ENCODE data around the gene BICDL2.

The BICDL2 gene

DNA sequence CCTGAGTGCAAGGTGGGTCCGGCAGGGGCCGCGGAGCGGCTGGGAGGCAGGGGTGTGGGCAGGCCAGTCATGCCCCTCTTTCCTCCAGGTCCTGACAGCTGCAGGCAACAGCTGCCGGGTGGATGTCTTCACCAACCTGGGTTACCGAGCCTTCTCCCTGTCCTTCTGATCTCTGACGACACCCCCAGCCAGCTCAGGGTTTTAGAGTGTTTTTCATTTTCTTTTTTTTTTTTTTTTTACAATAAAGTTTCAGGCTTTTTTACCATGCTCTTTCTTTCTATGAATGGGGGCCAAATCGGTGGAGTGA lies 9.3 kb downstream of the BICDL2 start (continued):
- TF ChIP-seq ZEB2 (tag by site-specific recombination; IDR thresholded peaks at IDR 0.05) = no peak
- TF ChIP-seq MZF1 (tag by site-specific recombination; IDR thresholded peaks at IDR 0.05; ENCODE audit: borderline replicate concordance) = no peak
- TF ChIP-seq, protein P1, sequence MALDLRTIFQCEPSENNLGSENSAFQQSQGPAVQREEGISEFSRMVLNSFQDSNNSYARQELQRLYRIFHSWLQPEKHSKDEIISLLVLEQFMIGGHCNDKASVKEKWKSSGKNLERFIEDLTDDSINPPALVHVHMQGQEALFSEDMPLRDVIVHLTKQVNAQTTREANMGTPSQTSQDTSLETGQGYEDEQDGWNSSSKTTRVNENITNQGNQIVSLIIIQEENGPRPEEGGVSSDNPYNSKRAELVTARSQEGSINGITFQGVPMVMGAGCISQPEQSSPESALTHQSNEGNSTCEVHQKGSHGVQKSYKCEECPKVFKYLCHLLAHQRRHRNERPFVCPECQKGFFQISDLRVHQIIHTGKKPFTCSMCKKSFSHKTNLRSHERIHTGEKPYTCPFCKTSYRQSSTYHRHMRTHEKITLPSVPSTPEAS (tag by site-specific recombination; IDR thresholded peaks at IDR 0.05) = no peak

DNA sequence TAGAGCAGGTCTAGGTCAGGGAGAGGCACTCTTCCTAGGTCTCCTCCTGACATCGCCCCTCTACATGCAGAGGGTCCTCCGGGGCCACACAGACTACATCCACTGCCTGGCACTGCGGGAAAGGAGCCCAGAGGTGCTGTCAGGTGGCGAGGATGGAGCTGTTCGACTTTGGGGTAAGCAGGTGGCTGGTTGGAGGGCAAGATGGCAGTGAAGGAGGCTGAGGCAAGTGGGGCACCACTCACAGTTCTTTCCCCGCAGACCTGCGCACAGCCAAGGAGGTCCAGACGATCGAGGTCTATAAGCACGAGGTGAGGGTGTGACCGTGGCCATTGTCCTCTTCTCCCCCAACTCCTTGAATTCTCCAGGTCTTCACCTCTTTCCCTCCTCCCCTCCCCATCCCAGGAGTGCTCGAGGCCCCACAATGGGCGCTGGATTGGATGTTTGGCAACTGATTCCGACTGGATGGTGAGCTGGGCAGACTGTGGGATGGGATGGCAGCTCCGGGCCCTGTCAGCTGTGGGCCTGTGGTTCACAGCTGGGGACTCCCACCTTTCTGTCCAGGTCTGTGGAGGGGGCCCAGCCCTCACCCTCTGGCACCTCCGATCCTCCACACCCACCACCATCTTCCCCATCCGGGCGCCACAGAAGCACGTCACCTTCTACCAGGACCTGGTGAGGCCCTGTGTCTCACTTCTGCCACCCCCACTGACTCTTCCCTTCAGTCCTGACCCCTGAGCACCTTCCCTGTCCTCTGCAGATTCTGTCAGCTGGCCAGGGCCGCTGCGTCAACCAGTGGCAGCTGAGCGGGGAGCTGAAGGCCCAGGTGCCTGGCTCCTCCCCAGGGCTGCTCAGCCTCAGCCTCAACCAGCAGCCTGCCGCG lies 9.9 kb downstream of the BICDL2 start:
- H3K4me3 ChIP-seq (ENCODE audit: low read depth, low read length) = no peak overlapping the region
- H3K27ac ChIP-seq (ENCODE audit: extremely low read depth, low read depth, low read length) = no peak overlapping the region
- ChIA-PET CTCF (interaction anchor here (0.6 to 9.2 kb wide), 9 partner anchors 8 to 1577 kb away, joined by 3 to 149 read pairs (median 6); partner anchors contain the start of genes BICDL2 and TNFRSF12A), POLR2A (interaction anchor here (1.0 to 11.9 kb wide), 8 partner anchors 19 to 145 kb away, joined by 3 to 247 read pairs (median 7); partner anchors contain the start of genes KREMEN2, MMP25 and ZNF213)
- H3K4me1 ChIP-seq (ENCODE audit: control insufficient read depth, insufficient read depth, low read length) = peaks cover 19% of the 10 kb centered on the region
- no peaks in the 10 kb centered on the region for H3K9me3 ChIP-seq (ENCODE audit: control insufficient read depth, insufficient read depth, low read depth, low read length)
- peaks cover 0 to 22% of the 10 kb centered on the region in 2 experiments; a peak in 1 of 3 replicates for H3K36me3 ChIP-seq (ENCODE audit: control insufficient read depth in 2 of 2, insufficient read depth in 1 of 2, low read length in 2 of 2)
- TF ChIP-seq ZSCAN30 (tag by site-specific recombination; IDR thresholded peaks at IDR 0.05) = no peak
- no peak for TF ChIP-seq ZNF354C (tag by site-specific recombination; IDR thresholded peaks at IDR 0.05; ENCODE audit: borderline replicate concordance, low read depth)
- TF ChIP-seq ZIC2 (tag by site-specific recombination; IDR thresholded peaks at IDR 0.05) = no peak
- TF ChIP-seq OSR2 (tag by site-specific recombination; IDR thresholded peaks at IDR 0.05) = no peak

GRCh38 chr16:3026003-3026378 lies 10.8 kb downstream of the BICDL2 start:
- peaks cover 24% of the 10 kb centered on the region for H3K4me1 ChIP-seq (ENCODE audit: control insufficient read depth, insufficient read depth, low read length)
- POLR2A ChIA-PET = interaction anchor here (11.9 kb wide), 1 partner anchor 21 kb away, joined by 247 read pairs; no protein-coding TSS in a partner anchor
- peaks cover 0 to 22% of the 10 kb centered on the region in 2 experiments; a peak in 1 of 3 replicates for H3K36me3 ChIP-seq (ENCODE audit: control insufficient read depth in 2 of 2, insufficient read depth in 1 of 2, low read length in 2 of 2)
- CTCF ChIA-PET = interaction anchor here (1.0 kb wide), 1 partner anchor 22 kb away, joined by 5 read pairs; no protein-coding TSS in a partner anchor
- no peaks in the 10 kb centered on the region for H3K9me3 ChIP-seq (ENCODE audit: control insufficient read depth, insufficient read depth, low read depth, low read length)
- H3K27ac ChIP-seq (ENCODE audit: extremely low read depth, low read depth, low read length) = no peak overlapping the region
- H3K4me3 ChIP-seq (ENCODE audit: low read depth, low read length) = no peak overlapping the region
- TF ChIP-seq GLI4 (tag by site-specific recombination; IDR thresholded peaks at IDR 0.05) (no peak), ZNF433 (tag by site-specific recombination; IDR thresholded peaks at IDR 0.05; ENCODE audit: low read depth) (no peak), INSM2 (tag by site-specific recombination; IDR thresholded peaks at IDR 0.05) (no peak), ZSCAN18 (tag by site-specific recombination; IDR thresholded peaks at IDR 0.05) (no peak), ZNF521 (tag by site-specific recombination; IDR thresholded peaks at IDR 0.05) (no peak), ZNF2 (tag by site-specific recombination; IDR thresholded peaks at IDR 0.05) (no peak), KLF17 (tag by site-specific recombination; IDR thresholded peaks at IDR 0.05) (no peak), ZXDB (tag by site-specific recombination; IDR thresholded peaks at IDR 0.05) (no peak), ZSCAN23 (tag by site-specific recombination; IDR thresholded peaks at IDR 0.05) (no peak), ZNF501 (tag by site-specific recombination; IDR thresholded peaks at IDR 0.05) (no peak), ZNF239 (tag by site-specific recombination; IDR thresholded peaks at IDR 0.05) (no peak), PATZ1 (tag by site-specific recombination; IDR thresholded peaks at IDR 0.05) (no peak), ZNF18 (tag by site-specific recombination; IDR thresholded peaks at IDR 0.05) (no peak), ZNF266 (tag by site-specific recombination; IDR thresholded peaks at IDR 0.05; ENCODE audit: low read depth) (no peak)
- TF ChIP-seq, protein P2, sequence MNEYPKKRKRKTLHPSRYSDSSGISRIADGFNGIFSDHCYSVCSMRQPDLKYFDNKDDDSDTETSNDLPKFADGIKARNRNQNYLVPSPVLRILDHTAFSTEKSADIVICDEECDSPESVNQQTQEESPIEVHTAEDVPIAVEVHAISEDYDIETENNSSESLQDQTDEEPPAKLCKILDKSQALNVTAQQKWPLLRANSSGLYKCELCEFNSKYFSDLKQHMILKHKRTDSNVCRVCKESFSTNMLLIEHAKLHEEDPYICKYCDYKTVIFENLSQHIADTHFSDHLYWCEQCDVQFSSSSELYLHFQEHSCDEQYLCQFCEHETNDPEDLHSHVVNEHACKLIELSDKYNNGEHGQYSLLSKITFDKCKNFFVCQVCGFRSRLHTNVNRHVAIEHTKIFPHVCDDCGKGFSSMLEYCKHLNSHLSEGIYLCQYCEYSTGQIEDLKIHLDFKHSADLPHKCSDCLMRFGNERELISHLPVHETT (tag by site-specific recombination; IDR thresholded peaks at IDR 0.05) = no peak

Measured in HEK293 (cell line).